Measurements from ENCODE around the gene INSRR.

DNA sequence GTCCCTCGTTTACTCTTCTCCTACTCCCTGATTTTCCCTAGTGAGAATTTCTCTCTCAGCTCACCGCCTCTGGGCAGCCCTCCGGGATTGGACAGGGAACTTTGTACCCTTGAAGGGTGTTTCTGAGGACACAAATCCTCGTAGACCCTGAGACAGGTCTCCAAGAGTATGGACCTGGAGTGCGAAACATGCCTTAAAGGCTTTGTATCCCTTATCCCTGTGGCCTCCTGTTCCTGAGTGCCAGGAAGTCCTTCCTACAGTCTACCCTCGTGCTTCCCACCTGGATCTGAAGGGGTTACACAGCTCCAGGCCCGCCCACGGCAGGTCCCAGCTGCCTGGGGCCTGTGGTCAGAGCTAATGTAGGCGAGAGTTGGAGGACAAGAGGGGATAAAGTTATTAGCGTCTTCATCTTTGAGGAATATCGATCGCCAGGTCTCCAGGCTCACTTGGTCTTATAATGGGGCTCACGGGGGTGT lies 27.0 kb upstream of the INSRR start:
- TF ChIP-seq, protein P1, sequence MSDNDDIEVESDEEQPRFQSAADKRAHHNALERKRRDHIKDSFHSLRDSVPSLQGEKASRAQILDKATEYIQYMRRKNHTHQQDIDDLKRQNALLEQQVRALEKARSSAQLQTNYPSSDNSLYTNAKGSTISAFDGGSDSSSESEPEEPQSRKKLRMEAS (CRISPR knock-in tag; IDR thresholded peaks at IDR 0.05) = no peak
- TF ChIP-seq, protein P2, sequence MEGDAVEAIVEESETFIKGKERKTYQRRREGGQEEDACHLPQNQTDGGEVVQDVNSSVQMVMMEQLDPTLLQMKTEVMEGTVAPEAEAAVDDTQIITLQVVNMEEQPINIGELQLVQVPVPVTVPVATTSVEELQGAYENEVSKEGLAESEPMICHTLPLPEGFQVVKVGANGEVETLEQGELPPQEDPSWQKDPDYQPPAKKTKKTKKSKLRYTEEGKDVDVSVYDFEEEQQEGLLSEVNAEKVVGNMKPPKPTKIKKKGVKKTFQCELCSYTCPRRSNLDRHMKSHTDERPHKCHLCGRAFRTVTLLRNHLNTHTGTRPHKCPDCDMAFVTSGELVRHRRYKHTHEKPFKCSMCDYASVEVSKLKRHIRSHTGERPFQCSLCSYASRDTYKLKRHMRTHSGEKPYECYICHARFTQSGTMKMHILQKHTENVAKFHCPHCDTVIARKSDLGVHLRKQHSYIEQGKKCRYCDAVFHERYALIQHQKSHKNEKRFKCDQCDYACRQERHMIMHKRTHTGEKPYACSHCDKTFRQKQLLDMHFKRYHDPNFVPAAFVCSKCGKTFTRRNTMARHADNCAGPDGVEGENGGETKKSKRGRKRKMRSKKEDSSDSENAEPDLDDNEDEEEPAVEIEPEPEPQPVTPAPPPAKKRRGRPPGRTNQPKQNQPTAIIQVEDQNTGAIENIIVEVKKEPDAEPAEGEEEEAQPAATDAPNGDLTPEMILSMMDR (IDR thresholded peaks at IDR 0.05) = no peak
- TF ChIP-seq ATF3 (CRISPR knock-in tag; conservative IDR thresholded peaks at IDR 0.05) = no peak
